ENCODE results near the gene JPH4. TPM values are rescaled to one million over a fixed set of nuclear protein-coding genes. Genes with fewer than 3 reads are reported as not detected.

JPH4 gene
- total and polyA plus RNA-seq, 2 of the 8 experiments (the other 6 are each of a cell fraction or from before 2014, with no cell fraction given) = 23.9 to 46.7 TPM

DNA sequence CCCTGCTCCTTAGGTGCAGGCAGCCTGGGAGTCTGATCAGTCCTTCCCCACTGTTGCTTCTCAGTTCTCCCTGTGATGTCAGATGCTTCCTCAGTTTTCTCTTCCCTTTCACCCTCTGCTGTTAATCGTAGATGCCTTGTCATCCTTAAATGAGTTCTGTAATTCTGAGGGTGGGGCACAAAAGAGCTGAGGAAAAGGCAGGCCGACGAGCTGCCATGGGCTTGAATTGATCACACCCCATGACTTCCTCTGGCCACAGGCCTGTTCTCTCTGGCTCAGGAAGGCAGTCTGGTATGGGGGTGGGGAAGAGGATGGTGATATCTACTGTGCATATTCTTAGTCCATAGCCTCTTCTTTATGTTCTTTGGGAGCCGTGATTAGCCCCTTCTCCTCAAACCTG lies 5.8 kb downstream of the JPH4 start:
- Histone ChIP-seq H3K79me2 (ENCODE audit: control insufficient read depth in 1 of 2, insufficient read depth in 2 of 2, low read length in 2 of 2) (no peaks in the 10 kb centered on the region), H2AK5ac (ENCODE audit: low read depth, low read length) (no peak overlapping the region), H2BK15ac (ENCODE audit: low read length) (no peak overlapping the region), H2BK20ac (ENCODE audit: low read length) (no peak overlapping the region), H4K91ac (replicated peaks; ENCODE audit: insufficient read length, low read length) (no peak overlapping the region), H3K4me2 (ENCODE audit: insufficient read depth in 1 of 2, low read depth in 2 of 2, low read length in 2 of 2) (no peak overlapping the region), H4K5ac (ENCODE audit: insufficient read length, low read depth, low read length) (no peak overlapping the region), H3K27ac (ENCODE audit: low read depth, low read length) (no peak overlapping the region), H2AFZ (ENCODE audit: low read length) (no peak overlapping the region), H2BK5ac (ENCODE audit: low read depth, low read length) (no peak overlapping the region), H3K27me3 (replicated peaks in 1 of 4; ENCODE audit: control insufficient read depth in 3 of 4, extremely low read depth in 1 of 4, insufficient read depth in 3 of 4, low read length in 3 of 4) (peaks cover 17 to 29% (median 25%) of the 10 kb centered on the region in 4 experiments), H3K56ac (replicated peaks; ENCODE audit: insufficient read length, low read depth, low read length) (no peak overlapping the region), H2BK12ac (ENCODE audit: low read depth, low read length) (no peak overlapping the region), H4K20me1 (replicated peaks in 1 of 2; ENCODE audit: control insufficient read depth in 1 of 2, insufficient read depth in 2 of 2, low read length in 2 of 2) (peaks cover 7 to 12% of the 10 kb centered on the region in 2 experiments), H3K23me2 (ENCODE audit: low read depth, low read length) (peaks cover 18% of the 10 kb centered on the region; the same call in 1 of the 2 replicates), H3K9ac (replicated peaks in 1 of 4; ENCODE audit: extremely low read depth in 1 of 4, low read depth in 3 of 4, low read length in 3 of 4) (no peak overlapping the region), H3K18ac (ENCODE audit: extremely low read depth, low read length) (no peak overlapping the region), H2BK120ac (replicated peaks; ENCODE audit: low read depth, low read length) (no peak overlapping the region), H3K9me3 (ENCODE audit: insufficient read depth in 2 of 2, low read depth in 1 of 2, low read length in 1 of 2) (no peaks in the 10 kb centered on the region), H3K79me1 (ENCODE audit: low read depth, low read length) (no peaks in the 10 kb centered on the region), H3K4me1 (replicated peaks in 1 of 4; ENCODE audit: control insufficient read depth in 3 of 4, insufficient read depth in 4 of 4, low read length in 3 of 4) (peaks cover 4 to 27% (median 15%) of the 10 kb centered on the region in 4 experiments), H3K23ac (ENCODE audit: insufficient read length) (no peak overlapping the region), H3K4me3 (ENCODE audit: extremely low read depth in 1 of 4, insufficient read depth in 2 of 4, low read depth in 3 of 4, low read length in 4 of 4) (no peak overlapping the region), H4K8ac (ENCODE audit: extremely low read depth, insufficient read depth, low read length) (no peak overlapping the region), H3K4ac (replicated peaks; ENCODE audit: insufficient read length, low read depth, low read length) (no peak overlapping the region), H3K36me3 (ENCODE audit: control insufficient read depth in 2 of 4, insufficient read depth in 4 of 4, low read length in 3 of 4) (peaks cover 0 to 8% (median 0%) of the 10 kb centered on the region in 4 experiments; a peak in 1 of 8 replicates), H3K14ac (ENCODE audit: insufficient read length) (no peak overlapping the region)
- WGBS, 2 experiments (ENCODE audit: extremely low coverage in 1 of 2, insufficient coverage in 1 of 2, insufficient read length in 1 of 2, insufficient replicate concordance in 2 of 2, low coverage in 1 of 2, low lambda C conversion rate in 2 of 2, missing lambda C conversion rate in 1 of 2) = 89% methylated on average over 4 of the region's 4 CpGs; no CpG with 5 or more reads in 1 of the 2 experiments
- ChIA-PET CTCF (ENCODE audit: partially characterized antibody) (interaction anchor here (1.1 to 70.5 kb wide), 3 partner anchors 9 to 96 kb away, joined by 3 to 2092 read pairs (median 4); partner anchors contain the start of gene NGDN), POLR2A (ENCODE audit: partially characterized antibody) (interaction anchor here (0.6 to 52.7 kb wide), 2 partner anchors 13 to 44 kb away, joined by 3 to 1523 read pairs; partner anchors contain the start of gene ZFHX2)
- DNase-seq (ENCODE audit: low read depth in 1 of 2, low spot score in 2 of 2) (no peak), FAIRE-seq (no peak)
- no peak for TF ChIP-seq KDM4A (IDR thresholded peaks at IDR 0.05; ENCODE audit: low read depth, low read length, severe bottlenecking)
- no peak for TF ChIP-seq HDAC2 (IDR thresholded peaks at IDR 0.05; ENCODE audit: borderline replicate concordance in 1 of 2, low read depth in 2 of 2, low read length in 2 of 2)
- no peak for TF ChIP-seq NRF1 (IDR thresholded peaks at IDR 0.05; ENCODE audit: low read depth, low read length)
- TF ChIP-seq CHD1 (IDR thresholded peaks at IDR 0.05; ENCODE audit: low read depth, low read length) = no peak

All from H1 (cell line).